GM21390 (cell line): ENCODE measurements around the gene PRDM16.

Source experiments
- ATAC-seq: cut with Tn5 transposase; IDR thresholded peaks from one replicate; pipeline ENCODE4 v1.9.1; 2021; ENCODE audit not compliant: unreplicated experiment

The PRDM16 gene

DNA sequence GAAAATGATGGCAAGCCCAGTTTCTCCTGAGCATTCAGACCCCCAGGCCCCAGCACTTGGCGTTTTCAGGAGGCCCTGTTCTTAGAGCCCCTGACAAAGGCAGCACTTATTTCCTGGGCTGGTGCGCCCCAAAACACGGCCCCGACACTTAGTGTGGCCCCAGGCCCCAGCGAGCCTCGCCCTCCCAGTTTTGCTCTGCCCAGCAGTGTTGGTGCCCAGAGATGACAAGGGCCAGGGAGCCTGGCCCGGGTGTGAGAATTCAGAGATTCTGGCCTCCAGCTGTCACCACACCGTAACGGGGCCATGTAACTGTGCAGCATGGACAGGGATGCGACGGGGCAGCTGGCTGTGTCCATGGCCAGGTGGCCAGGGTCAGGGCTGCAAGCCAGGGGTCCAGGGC, 367.4 kb downstream of the PRDM16 start:
- no peak for ATAC-seq

DNA sequence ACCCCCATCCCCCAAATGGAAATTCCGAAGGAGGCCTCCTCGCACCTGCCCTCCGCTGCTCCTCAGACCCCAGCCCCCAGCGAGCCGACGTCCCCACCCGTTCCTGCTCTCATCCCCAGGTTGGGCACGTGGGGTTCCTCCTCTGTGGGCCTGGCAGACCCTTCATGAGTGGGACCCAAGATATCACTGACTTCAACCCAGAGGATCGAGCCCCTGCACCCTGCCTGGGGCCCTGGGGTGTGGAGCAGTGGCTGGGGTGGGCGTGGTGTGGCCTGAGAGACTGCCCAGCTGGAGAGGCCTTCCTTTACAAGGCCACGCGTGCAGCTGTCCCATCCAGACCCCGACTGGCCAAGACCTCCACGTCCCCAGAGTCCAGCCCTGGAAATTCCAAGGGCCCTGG, 367.9 kb downstream of the PRDM16 start:
- ATAC-seq, result no peak

DNA sequence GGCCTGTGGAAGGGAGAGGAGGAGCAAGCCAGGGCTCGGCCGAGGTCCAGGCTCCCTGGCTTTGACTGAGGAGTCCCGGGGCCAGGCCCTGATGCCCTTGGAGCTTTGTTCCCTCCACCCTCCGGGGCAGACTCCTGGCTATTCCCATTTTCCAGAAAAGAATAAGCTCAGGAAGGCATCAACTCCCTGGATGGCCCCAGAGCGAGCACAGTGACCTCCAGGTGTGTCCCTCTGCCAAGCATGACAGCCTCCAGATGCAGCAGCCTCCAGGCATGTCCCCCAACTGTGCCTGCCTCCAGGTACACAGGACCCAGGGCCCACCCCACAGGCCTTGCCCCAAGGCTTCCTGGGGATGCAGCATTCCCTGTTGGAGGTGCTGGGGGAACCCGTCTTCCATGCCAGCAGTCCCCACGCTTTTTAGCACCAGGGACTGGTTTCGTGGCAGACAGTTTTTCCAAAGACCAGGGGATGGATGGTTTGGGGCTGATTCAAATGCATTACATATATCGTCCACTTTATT, 369.7 kb downstream of the PRDM16 start:
- no peak for ATAC-seq

DNA sequence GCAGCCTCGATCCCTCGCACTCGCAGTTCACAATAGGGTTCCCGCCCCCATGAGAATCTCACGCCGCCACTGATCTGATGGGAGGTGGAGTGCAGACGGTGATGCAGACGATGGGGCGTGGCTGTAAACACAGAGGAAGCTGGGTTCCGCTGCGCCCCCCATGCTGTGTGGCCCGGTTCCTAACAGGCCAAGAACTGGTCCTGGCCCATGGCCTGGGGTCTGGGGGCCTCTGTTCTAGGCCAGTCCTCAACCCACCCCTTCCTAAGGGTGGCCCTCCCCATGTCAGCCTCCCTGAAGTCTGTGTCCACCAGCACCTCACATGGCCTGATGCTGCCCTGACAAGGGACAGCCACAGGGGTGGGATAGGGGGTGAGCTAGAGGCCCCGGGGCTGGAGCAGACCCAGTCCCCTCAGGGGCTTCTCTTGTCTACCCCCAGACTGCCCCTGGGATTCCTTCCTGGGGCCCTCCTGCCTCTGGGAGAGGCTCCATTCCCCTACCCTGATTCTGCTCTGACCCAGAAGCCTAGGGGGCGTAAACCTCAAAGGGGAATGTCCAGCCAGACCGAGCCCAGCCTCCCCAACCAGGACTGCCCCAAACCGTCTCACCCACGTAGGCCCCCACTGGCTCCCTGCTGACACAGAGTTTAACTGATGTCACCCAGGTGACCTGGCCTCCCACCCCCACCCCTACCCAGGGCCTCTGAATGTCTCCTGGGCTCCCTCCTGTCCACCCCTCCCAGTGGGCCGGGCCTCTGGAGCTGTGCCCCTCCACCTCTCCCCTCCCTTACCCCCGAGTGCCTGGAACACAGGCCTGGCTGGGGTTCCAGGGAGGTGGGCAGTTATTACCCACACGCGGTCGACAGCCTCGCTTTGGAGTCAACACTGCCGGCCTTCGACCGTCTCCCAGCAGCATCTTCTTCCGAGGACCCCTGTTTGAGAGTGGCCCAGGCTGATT, 370.6 kb downstream of the PRDM16 start:
- no peak for ATAC-seq

DNA sequence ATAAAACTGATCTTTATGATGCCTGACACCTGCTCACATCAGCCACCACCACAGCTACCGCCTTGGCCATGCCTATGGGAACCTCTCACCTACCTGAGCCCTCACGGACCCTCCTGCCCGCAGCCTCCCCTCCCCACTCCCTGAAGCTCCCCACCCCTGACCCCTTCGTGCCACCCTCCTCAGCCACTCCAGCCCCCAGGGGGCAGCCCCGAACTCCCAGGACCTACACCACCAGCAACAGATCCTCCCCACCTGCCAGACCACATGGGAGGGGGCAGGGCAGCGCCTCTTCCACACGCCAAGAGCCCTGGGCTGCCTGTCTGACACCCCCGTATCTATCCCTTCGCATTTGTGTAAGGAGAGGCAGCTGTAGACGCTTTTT, 371.3 kb downstream of the PRDM16 start:
- ATAC-seq, result no peak

DNA sequence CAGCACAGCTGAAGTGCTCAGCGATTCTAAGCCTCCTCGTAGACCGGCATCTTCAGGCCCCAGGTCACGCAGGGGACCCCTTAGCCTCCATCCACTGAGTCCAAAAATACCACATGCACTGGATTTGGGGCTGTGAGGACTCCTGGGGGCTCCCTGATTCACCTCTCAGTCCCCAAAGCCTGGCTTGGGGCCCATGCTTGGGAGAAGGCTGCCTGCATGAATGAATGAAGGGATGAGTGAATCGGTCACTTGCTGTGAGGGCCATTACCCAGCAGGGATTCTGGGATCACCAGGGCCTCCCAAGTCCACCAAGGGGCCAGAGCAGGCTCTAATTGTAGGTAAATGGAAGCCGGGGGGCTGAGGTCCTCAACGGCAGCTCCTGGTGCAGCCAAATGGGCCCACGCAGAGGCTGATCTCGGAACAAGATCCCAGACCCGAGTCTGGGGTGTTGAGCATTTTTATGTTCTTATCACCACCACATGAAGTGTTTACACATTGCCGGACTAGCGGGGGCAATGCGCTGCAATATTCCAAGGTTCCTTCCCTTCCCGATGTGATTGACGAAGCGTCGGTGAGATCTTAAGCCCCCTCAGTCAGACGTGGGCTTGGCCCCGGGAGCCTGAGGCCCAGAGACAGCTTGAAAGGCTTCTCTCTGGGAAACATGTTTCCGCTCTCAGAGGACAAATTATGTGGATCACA, 371.9 kb downstream of the PRDM16 start:
- ATAC-seq, result no peak

DNA sequence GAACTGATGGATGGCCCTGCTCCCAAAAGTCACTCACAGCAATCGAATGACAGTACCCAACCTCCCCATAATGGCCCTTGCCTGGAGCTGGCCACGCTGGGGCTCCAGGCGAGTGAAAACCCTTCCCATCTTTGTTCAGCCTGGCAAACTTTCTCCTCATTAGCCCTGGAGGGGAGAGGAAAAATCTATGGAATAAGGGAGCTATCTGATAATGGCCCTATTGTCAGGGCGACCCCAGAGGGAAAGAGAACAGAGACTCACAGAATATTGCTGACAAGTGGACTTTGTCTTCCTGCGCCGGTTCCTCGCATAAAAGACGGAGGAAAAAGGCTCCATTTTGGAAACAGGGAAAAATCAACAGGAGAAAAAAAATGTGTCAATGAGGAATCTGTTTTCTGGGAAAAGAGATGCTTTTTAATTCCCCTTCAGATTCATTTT, 372.4 kb downstream of the PRDM16 start:
- ATAC-seq, result no peak

DNA sequence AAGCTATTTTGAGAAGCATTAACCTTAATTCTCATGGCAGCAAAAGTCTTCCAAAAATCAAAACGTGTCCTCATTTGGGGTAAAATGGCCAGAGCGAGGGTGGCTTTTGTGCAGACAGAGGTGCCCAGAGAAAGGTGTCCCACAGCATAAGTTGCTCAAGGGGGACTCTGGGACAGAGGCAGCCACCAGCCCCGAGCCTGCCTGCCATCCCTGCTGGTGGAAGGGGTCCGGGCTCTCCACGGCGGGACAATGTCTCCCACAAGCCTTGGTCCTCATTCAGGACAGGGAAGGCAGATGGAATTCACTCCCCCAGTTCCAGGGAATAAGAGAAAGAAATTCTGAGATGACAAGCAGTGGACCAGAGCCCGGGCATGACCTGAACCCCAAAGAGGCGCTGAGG, 372.9 kb downstream of the PRDM16 start:
- no peak for ATAC-seq

DNA sequence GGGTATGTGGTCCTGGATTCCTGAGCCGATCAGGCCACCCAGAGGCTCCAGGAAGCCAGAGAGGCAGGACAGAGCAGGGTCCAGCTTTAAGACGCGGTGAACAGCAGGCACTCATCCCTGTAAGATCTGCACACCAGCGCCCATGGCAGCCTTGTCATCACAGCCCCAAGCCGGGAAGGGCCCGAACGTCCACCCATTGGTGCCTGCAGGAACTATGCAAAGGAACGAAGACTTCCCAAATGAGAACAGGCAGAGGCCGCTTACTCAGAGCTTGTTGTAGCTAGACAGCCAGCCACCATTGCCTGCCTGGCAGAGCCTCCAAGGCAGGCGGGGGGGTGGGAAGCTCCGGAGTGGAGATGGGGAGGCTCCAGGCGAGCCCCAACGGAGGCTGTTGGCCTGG, 373.3 kb downstream of the PRDM16 start:
- ATAC-seq, result no peak

DNA sequence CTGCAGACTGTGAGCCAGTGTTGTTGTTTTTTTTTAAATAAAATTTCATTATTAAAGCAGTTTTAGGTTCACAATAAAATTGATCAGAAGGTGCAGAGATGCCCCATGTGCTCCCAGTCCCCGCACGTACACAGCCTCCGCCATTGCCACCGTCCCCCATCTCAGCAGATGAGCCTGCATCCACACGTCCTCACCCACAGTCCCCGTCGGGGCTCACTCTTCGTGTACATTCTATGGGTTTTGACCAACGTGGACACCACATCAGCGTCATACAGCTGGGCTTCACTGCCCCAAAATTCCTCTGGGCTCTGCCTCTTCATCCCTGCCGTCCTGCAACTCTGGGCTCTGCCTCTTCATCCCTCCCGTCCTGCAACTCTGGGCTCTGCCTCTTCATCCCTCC, 373.9 kb downstream of the PRDM16 start:
- ATAC-seq, result no peak

DNA sequence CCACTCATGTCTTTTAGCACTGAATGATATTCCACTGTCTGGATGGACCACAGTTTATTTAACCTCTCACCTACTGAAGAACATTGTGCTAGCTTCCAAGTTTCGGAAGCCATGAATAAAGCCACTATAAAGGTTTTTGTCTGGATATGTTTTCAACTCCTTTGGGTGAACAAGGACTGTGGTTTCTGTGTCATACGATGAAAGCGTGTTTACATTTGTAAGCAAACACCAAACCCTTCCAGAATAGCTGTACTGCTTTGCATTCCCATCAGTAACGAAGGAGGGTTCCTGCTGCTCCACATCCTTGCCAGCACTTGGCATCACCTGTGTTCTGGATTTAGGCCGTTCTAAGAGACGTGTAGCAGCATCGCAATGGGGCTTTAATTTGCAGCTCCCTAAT, 374.8 kb downstream of the PRDM16 start:
- ATAC-seq, result no peak

DNA sequence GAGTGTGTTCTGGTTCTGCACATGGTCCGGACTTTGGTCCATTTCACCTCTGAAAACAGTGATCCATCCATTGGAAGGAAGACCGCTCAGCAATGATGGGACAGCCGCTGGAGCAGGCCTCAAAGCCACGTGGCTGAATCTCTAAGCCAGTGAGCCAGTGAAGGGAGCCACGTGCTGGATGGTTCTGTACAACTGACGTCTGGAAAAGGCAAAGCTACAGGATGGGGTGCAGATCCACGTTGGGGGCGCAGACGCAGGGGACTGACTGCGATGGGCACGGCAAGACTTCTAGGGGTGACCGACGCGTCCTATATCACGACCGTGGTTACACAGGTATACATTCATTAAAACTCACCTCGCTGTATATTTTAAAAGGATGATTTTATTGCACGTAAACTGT, 375.3 kb downstream of the PRDM16 start:
- ATAC-seq, result no peak

DNA sequence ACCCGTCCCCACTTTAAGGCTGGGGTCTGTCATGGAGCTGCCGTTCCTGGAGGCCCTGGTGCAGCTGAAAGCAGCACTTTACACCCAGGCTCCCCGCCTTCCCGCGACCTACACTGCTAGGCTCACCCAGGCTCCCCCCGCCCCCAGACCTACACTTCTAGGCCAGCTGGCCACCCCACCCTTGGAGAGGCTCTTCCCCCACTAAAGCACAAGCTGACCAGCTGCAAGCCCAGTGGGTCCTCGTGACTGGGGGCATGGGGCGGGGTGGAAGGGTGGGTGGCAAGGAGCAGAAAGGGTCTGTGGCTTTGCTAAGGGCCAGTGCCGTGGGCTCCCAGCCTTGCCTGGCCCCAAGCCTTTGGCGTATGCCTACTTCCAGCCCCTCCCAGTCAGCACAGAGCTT, 375.7 kb downstream of the PRDM16 start:
- no peak for ATAC-seq

DNA sequence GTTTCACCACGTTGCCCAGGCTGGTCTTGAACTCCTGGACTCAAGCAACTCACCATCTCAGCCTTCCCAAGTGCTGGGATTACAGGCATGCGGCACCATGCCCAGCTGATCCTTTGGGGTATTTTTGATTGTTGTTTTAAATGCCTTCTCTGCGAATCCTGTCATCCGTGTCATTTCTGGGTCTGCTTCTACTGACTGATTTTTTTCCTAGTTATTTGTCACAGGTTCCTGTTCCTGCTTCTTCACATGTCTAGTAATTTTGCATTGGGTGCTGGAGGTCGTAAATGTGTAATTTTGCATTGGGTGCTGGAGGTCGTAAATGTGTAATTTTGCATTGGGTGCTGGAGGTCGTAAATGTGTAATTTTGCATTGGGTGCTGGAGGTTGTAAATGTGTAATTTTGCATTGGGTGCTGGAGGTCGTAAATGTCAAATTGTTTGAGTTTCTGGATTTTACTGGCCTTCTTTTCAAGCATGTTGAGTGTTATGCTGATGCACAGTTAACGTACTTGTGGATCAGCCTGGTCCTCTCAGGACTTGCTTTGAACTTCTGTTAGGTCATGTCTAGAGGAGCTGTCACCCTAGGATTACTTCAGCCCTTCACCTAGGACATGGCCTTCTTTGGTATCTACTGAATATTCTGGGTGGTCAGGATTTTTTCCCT, 381.3 kb downstream of the PRDM16 start:
- no peak for ATAC-seq

DNA sequence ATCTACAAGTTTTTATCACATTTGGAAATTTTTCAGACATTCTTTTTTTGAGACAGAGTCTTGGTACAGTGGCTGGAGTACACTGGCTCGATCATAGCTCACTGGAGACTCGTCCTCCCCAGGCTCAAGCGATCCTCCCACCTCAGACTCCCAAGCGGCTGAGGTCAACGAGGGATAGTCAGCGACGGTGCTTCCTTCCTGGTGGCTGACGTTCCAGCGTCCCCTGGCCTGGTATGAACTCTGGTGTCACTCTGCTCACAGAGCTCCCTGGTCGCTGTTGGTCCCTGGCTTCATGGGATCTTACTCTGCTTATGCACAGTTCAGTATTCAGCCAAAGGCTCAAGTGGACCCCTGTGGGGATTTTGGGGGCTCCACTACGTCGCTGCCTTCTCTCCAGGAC, 382.0 kb downstream of the PRDM16 start:
- ATAC-seq, result no peak

DNA sequence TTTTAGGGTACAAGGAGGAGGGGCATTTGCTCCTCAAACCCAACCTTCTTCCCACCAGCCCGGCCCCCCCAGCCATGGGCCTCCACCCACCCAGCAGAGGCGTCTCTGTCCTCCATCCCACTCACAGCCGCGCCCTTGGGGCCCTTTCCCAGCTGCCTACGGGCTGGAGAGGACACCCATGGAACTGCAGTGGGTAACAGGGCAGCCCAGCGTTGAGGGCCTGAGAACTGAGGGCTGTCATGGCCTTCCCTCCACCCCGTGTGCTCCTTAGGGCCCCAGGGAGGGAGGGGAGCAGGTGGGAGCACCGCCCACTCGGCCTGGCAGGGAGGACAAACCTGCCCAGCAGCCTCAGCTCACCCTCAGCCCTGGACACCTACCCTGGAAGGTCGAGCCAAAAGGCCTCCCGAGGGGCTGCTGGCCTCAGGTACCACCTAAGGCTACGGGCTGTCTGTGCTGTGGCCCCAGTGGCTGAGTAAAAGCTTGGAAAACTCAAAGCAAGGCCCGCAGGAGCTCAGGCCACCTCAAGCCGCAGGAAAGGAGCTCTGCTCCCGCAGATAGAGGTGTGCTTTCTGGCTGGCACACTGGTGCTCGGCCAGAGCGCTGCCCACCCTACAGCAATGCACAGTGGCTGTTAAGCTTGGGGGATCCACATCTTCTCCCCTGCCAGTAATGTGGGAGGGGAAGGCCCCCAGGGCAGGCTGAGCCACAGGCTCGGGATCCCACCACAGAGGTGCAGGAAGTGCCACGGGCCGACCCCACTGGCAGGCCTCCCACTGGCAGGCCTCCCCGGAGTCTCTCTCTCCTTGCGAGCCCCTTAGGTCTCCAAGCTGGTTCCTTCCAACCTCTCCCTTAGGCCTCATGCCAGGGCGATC, 383.2 kb downstream of the PRDM16 start:
- no peak for ATAC-seq

DNA sequence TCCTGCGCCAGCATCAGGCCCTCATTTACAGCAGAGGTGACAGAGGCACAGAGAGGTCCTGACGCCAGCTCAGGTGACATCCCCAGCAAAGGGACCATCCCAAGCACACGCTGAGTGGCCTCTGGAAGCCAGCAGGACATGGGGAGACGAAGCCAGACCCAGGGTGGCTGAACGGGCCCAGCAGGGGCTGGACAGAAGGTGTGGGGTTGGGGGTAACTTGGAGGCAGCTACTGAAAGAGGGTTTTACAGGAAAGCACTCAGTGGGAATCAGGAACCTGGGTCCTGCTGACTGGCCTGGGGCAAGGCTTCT, 383.8 kb downstream of the PRDM16 start:
- ATAC-seq, result no peak

DNA sequence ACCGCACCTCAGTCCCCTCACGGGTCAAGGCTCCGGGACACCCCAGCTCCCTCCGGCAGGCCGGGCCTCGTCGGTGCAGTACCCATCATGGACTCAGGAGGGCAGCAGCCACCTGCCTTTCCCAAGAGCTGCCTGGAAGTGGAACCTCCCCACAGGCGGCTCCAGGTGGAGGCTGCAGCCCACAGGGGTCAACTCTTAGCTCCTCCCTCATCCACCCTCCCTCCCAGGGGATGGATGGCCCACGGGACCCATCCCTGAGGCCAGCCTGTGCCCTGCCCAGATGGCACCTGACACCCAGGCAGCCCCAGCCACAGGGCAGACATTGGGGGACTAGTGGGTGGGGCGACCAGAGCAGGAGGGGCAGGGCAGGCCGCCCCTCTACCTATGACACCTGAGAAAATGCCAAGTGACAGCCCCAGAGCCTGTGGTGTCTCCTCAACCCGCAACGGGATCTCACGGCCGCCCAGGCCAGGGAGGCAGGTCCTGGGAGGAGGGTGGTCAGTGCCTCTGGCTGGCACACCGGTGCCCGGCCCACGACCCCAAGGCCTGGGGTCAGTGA, 384.3 kb downstream of the PRDM16 start:
- ATAC-seq, result no peak

DNA sequence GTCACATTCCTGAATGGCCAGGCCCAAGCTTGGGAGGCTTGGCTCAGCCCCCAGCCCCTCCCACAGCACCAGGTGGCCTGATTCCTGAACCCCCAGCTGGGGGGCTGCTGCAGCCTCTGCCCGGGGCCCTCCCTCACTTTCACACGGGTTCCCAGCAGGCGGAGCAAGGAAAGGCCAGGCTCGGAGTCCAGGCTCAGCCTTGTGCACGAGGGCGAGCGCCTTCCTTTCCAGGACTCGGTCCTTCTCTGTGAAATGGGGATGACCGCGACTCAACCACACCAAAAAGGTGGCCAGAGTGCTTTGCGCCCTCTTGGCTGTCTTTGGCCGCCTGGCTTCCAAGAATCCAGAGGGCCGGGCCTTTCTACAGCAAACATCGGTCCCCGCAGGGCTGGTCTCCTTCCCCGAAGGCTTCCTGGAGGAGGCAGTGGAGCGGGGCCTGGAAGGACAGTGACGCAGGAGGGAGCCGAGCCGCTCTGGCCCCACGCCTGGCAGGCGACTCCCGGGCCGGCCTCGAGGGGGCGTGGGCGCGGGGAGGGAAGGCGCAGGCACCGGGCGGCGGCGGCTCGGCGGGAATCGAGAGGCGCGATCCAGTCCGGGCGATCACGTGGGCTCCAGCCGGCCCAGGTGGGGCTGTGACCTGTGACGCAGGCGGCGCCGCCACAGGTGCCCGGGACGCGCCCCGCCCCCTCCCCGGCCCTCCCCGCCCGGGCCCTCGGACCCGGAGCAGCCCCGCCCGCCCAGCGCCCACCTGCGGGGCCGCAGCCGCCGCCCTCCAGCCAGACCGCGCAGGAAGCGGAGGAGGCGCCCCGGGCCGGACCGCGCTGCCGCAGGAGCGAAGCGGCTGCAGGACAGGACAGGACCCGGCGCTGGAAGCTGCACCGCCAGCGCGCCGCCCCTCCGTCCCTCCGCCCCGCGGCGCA, 385.1 kb downstream of the PRDM16 start, which contains the start of gene ARHGEF16:
Gene ARHGEF16, plus strand, starts transcription at position 775 of the 920 bp plus-strand sequence. CDS start 8,420 bp downstream, outside the sequence.
- ATAC-seq, result no peak
